Retinal pigment epithelial cell (primary cell): ENCODE results near the gene STT3B.
"Not testable (repeated sequence)": the region's sequence is repeated elsewhere in the genome, so short reads cannot be mapped to it uniquely, and the experiment has no call there.

Experiments used
- DNase-seq: peaks from one replicate; pipeline ENCODE4 v3.0.0-alpha.2; 2010; ENCODE audit warnings: low read depth
- H3K4me3 ChIP-seq: 2 replicates; pipeline ENCODE4 v1.5.1; 2011; ENCODE audit warnings: mild to moderate bottlenecking, low read length, control low read depth, moderate library complexity
- TF ChIP-seq, protein P1 (sequence below): conservative IDR thresholded peaks from 2 replicates; pipeline ENCODE4 v1.5.1; 2011; ENCODE audit warnings: low read depth, low read length, control low read depth, inconsistent platforms

Gene STT3B

DNA sequence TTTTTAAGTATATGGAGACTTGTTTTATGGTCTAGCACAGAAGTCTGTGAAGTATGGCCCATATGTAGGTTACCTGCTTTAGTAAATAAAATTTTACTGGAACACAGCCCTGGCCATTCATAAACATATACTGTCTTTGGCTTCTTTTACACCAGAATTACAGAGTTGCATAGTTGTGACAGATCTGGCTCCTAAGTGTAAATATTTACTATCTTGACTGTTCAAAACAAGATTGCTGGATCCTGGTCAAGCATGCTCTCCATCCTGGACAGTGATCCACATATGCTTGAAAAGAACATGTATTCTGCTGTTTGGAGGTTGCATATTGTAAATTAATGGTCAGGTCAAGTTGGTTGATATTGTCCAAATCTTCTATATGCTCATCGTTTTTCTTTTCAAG is 57.9 kb downstream of the STT3B start:
- TF ChIP-seq, protein P1, sequence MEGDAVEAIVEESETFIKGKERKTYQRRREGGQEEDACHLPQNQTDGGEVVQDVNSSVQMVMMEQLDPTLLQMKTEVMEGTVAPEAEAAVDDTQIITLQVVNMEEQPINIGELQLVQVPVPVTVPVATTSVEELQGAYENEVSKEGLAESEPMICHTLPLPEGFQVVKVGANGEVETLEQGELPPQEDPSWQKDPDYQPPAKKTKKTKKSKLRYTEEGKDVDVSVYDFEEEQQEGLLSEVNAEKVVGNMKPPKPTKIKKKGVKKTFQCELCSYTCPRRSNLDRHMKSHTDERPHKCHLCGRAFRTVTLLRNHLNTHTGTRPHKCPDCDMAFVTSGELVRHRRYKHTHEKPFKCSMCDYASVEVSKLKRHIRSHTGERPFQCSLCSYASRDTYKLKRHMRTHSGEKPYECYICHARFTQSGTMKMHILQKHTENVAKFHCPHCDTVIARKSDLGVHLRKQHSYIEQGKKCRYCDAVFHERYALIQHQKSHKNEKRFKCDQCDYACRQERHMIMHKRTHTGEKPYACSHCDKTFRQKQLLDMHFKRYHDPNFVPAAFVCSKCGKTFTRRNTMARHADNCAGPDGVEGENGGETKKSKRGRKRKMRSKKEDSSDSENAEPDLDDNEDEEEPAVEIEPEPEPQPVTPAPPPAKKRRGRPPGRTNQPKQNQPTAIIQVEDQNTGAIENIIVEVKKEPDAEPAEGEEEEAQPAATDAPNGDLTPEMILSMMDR: no peak
- DNase-seq: no peak

GRCh38 chr3:31592764-31593163 is 60.0 kb downstream of the STT3B start:
- no peak for DNase-seq
- TF ChIP-seq, protein P1: no peak
- no peak overlapping the region for H3K4me3 ChIP-seq

More for the DNA sequence above, 57.9 kb downstream of the STT3B start:
- H3K4me3 ChIP-seq: no peak overlapping the region

GRCh38 chr3:31596176-31596575 is 63.5 kb downstream of the STT3B start:
- no peak overlapping the region for H3K4me3 ChIP-seq
- no peak for DNase-seq
- TF ChIP-seq, protein P1: no peak

DNA sequence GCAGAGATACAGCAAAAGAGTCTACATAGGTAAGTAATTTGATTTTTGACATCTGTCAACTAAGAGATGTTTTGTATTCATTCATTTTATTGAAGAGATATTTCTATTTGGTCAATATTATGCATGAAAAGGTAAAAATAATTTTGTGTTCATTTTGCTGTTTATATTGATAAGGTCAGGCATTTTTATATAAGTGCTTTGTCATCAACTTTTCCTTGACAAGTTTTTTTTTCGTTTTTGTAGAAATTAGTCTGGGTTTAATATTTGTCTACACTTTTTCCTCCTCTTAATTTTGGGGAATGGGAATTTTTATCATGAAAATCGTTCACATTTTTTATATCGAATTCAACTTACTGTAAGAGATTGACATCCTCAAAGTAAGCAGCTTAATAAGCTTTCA is 67.7 kb downstream of the STT3B start:
- DNase-seq: no peak
- TF ChIP-seq, protein P1: no peak
- H3K4me3 ChIP-seq: no peak overlapping the region

DNA sequence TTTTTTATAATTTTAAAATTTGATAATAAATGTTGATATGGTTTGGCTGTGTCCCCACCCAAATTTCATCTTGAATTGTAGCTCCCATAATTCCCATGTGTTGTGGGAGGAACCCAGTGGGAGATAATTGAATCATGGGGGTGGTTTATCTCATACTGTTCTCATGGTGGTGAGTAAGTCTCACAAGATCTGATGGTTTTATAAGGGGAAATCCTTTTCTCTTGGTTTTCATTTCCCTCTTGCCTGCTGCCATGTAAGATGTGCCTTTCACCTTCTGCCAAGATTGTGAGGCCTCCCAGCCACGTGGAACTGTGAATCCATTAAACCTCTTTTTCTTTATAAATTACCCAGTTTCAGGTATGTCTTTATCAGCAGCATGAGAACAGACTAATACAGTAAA is 72.6 kb downstream of the STT3B start:
- H3K4me3 ChIP-seq, DNase-seq: not testable (repeated sequence)

- TF ChIP-seq, protein P1: no peak
- H3K4me3 ChIP-seq: no peak overlapping the region
- no peak for DNase-seq
These were observed 73.7 kb downstream of the STT3B start for GRCh38 chr3:31606453-31606852.

DNA sequence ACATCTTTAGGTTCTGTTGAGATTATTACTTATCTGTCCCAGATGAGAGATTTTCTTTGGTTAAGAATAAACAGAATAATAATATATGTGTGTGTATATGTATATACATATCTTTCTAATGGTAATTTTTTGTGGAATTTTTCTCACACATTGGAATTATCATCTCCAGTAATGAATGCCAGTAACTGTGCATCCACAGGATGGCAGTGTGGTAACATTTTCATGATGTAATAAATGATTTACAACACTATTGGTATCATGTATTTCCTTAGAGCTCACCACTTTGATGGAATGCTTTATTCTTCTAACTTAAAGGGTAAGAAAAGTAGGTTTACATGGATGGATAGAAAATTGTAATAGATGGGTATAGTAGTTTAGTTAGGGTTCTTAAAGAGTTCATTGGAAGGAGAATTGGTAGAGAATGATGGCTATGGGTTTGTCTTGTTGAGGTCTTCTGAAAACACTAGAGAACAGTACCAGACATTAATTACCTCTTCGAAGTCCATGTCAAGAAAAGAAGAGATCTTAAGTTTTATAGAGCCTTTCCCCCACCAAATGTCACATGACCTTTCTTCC is 78.1 kb downstream of the STT3B start:
- TF ChIP-seq, protein P1: peak; percentile 68
- H3K4me3 ChIP-seq: no peak overlapping the region
- no peak for DNase-seq

DNA sequence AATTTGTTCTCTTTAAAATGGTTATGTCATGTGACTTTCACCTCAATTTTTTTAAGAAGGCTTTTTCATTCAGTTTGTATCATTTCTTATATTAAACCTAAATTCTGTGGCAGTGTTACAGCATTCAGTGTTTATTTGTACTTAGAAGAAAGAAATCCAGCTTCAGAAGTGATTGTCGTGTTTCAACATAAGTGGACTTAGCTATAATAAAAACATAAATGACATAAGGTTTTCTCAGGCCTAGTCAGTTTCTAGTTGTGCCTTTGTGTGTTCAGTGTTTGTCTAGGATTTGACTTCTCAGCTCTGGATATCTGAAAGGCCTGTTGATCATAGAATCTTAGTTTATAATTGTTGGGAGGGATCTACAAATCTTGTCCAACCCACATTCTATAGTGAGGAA is 80.5 kb downstream of the STT3B start:
- TF ChIP-seq, protein P1: no peak
- H3K4me3 ChIP-seq: no peak overlapping the region
- no peak for DNase-seq
